ENCODE results near the gene RBM5.

DNA sequence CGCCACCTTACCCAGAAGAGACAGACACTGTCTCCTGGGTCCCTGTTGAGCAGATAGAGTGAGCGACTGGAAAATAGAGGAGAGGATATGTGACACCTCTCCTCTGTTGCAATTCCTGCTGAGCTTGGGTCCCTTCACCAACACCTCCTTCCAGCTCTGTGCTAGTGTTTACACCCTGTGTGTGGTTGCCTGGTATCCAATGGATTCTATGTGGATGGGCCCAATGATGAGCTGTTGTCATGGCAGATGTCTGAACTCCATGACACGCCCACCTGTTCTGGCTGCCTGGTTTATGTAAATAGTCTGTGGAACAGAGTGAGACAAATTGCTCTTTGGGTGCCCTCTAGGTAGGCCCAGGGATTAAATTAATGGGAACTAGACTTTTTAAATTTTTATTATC is 23.7 kb downstream of the RBM5 start:
- TF ChIP-seq, protein P1, sequence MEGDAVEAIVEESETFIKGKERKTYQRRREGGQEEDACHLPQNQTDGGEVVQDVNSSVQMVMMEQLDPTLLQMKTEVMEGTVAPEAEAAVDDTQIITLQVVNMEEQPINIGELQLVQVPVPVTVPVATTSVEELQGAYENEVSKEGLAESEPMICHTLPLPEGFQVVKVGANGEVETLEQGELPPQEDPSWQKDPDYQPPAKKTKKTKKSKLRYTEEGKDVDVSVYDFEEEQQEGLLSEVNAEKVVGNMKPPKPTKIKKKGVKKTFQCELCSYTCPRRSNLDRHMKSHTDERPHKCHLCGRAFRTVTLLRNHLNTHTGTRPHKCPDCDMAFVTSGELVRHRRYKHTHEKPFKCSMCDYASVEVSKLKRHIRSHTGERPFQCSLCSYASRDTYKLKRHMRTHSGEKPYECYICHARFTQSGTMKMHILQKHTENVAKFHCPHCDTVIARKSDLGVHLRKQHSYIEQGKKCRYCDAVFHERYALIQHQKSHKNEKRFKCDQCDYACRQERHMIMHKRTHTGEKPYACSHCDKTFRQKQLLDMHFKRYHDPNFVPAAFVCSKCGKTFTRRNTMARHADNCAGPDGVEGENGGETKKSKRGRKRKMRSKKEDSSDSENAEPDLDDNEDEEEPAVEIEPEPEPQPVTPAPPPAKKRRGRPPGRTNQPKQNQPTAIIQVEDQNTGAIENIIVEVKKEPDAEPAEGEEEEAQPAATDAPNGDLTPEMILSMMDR (conservative IDR thresholded peaks at IDR 0.05 in 1 of 2, IDR thresholded peaks at IDR 0.05 in 1 of 2; ENCODE audit: low read depth in 1 of 2, low read length in 2 of 2) = no peak
- TF ChIP-seq EZH2 (IDR thresholded peaks at IDR 0.05; ENCODE audit: low read length, missing control alignments) = no peak

All from fibroblast of lung (primary cell).